GM12891 (cell line): ENCODE data around the gene ATXN1.

ENCODE experiments used
- POLR2A ChIP-seq: IDR thresholded peaks from 2 replicates; pipeline ENCODE4 v1.6.1; 2011; ENCODE audit warnings: low read depth, low read length, control low read depth
- POLR2AphosphoS5 ChIP-seq: IDR thresholded peaks from 2 replicates; pipeline ENCODE4 v1.6.1; 2011; ENCODE audit warnings: low read depth, low read length, control low read depth
- TAF1 ChIP-seq: IDR thresholded peaks from 2 replicates; pipeline ENCODE4 v1.6.1; 2011; ENCODE audit warnings: low read depth, low read length, control low read depth

DNA sequence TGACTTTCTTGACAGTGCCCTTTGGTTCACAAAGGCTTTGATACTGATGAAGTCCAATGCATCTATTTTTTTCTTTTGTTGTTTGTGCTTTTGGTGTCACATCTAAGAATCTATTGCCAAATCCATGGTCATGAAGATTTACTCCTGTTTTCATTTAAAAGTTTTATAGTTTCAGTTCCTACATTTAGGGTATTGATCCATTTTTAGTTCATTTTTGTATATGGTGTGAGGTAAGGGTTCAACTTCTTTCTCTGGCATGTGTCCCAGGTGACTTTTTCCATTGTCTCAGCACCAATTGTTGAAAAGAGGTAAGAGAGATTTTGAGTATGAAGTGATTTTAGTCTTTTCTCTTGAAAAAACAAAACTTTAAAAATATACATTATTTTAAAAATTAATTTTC, 262.3 kb downstream of the ATXN1 start:
- no peak for TF ChIP-seq POLR2AphosphoS5
- no peak for TF ChIP-seq POLR2A
- no peak for TF ChIP-seq TAF1
